ENCODE measurements around the gene CD38. TPM values are rescaled to one million over a fixed set of nuclear protein-coding genes. Genes with fewer than 3 reads are reported as not detected.
"Not testable (repeated sequence)": the region's sequence is repeated elsewhere in the genome, so short reads cannot be mapped to it uniquely, and the experiment has no call there.

The CD38 gene
- total RNA-seq, 1 donor from 2014 or later: not detected

- DNase-seq (ENCODE audit: low read depth): no peak
These were observed 16.8 kb downstream of the CD38 start for GRCh38 chr4:15794905-15795304.

- DNase-seq (ENCODE audit: low read depth): no peak
These were observed 19.2 kb downstream of the CD38 start for GRCh38 chr4:15797320-15797719.

- no peak for DNase-seq (ENCODE audit: low read depth)
These were observed 21.0 kb downstream of the CD38 start for GRCh38 chr4:15799141-15799540.

GRCh38 chr4:15799701-15800100 is 21.6 kb downstream of the CD38 start:
- DNase-seq (ENCODE audit: low read depth): no peak

GRCh38 chr4:15802497-15802896 is 24.4 kb downstream of the CD38 start:
- DNase-seq (ENCODE audit: low read depth): peak; percentile 60

- peak; percentile 66 for DNase-seq (ENCODE audit: low read depth)
These were observed 27.7 kb downstream of the CD38 start for GRCh38 chr4:15805583-15806517.

GRCh38 chr4:15809058-15809457 is 30.9 kb downstream of the CD38 start:
- no peak for DNase-seq (ENCODE audit: low read depth)

GRCh38 chr4:15809466-15809865 is 31.3 kb downstream of the CD38 start:
- DNase-seq (ENCODE audit: low read depth): no peak

GRCh38 chr4:15811703-15812337 is 33.7 kb downstream of the CD38 start:
- no peak for DNase-seq (ENCODE audit: low read depth)

- DNase-seq (ENCODE audit: low read depth): no peak
These were observed 54.7 kb downstream of the CD38 start for GRCh38 chr4:15832523-15833451.

GRCh38 chr4:15833801-15834200 is 55.7 kb downstream of the CD38 start:
- no peak for DNase-seq (ENCODE audit: low read depth)

- DNase-seq (ENCODE audit: low read depth): no peak
These were observed 58.2 kb downstream of the CD38 start for GRCh38 chr4:15836362-15836761.

GRCh38 chr4:15837591-15837990 is 59.5 kb downstream of the CD38 start:
- no peak for DNase-seq (ENCODE audit: low read depth)

- not testable (repeated sequence) for DNase-seq (ENCODE audit: low read depth)
These were observed 63.1 kb downstream of the CD38 start for GRCh38 chr4:15841194-15841730.

GRCh38 chr4:15847746-15848145 is 69.6 kb downstream of the CD38 start:
- no peak for DNase-seq (ENCODE audit: low read depth)

GRCh38 chr4:15848191-15848842 is 70.2 kb downstream of the CD38 start:
- DNase-seq (ENCODE audit: low read depth): no peak

- no peak for DNase-seq (ENCODE audit: low read depth)
These were observed 73.8 kb downstream of the CD38 start for GRCh38 chr4:15851969-15852368.

GRCh38 chr4:15852524-15852923 is 74.4 kb downstream of the CD38 start:
- no peak for DNase-seq (ENCODE audit: low read depth)

- DNase-seq (ENCODE audit: low read depth): no peak
These were observed 75.2 kb downstream of the CD38 start for GRCh38 chr4:15853345-15853744.

- no peak for DNase-seq (ENCODE audit: low read depth)
These were observed 77.8 kb downstream of the CD38 start for GRCh38 chr4:15855804-15856475.

All from myocyte (in vitro differentiated cells).